DOHH2 (cell line): ENCODE results near the gene PABPC4L.

Source experiments
- H3F3A ChIP-seq: fragments of 200-600 bp; sonication (generic), shearing (Covaris generic); 2 replicates; pipeline ENCODE4 v1.6.0; 2016; ENCODE audit warnings: antibody characterized with exemption, mild to moderate bottlenecking; ENCODE audit not compliant: control insufficient read depth, insufficient read depth
- H3K27ac ChIP-seq: fragments of 200-600 bp; sonication (generic); 2 replicates; pipeline ENCODE4 v1.5.1; 2014; ENCODE audit warnings: low read depth, mild to moderate bottlenecking, low read length, moderate library complexity
- H3K27me3 ChIP-seq: fragments of 200-600 bp; sonication (generic); 2 replicates; pipeline ENCODE4 v1.6.1; 2014; ENCODE audit warnings: mild to moderate bottlenecking, low read length, mixed read lengths; ENCODE audit not compliant: control insufficient read depth
- H3K36me3 ChIP-seq: fragments of 200-600 bp; sonication (generic); 2 replicates; pipeline ENCODE4 v1.6.1; 2014; ENCODE audit warnings: mild to moderate bottlenecking, low read length, moderate library complexity, mixed read lengths; ENCODE audit not compliant: control insufficient read depth
- H3K4me1 ChIP-seq: fragments of 200-600 bp; sonication (generic); 2 replicates; pipeline ENCODE4 v1.6.1; 2014; ENCODE audit warnings: mild to moderate bottlenecking, low read length, mixed read lengths; ENCODE audit not compliant: control insufficient read depth
- H3K4me2 ChIP-seq: fragments of 200-600 bp; sonication (generic); 2 replicates; pipeline ENCODE4 v1.6.0; 2014; ENCODE audit warnings: mild to moderate bottlenecking, low read length, moderate library complexity
- H3K4me3 ChIP-seq: fragments of 200-600 bp; sonication (generic); 2 replicates; pipeline ENCODE4 v1.5.1; 2014; ENCODE audit warnings: mild to moderate bottlenecking, low read length, mixed read lengths
- H3K79me2 ChIP-seq: fragments of 200-600 bp; sonication (generic); 2 replicates; pipeline ENCODE4 v1.6.1; 2014; ENCODE audit warnings: mild to moderate bottlenecking, low read length, mixed read lengths; ENCODE audit not compliant: control insufficient read depth
- H3K9me2 ChIP-seq: fragments of 200-600 bp; sonication (generic); replicated peaks from 2 replicates; pipeline ENCODE4 v1.6.1; 2014; ENCODE audit warnings: mild to moderate bottlenecking, low read length, mixed read lengths; ENCODE audit not compliant: control insufficient read depth
- H3K9me3 ChIP-seq: fragments of 200-600 bp; sonication (generic); 2 replicates; pipeline ENCODE4 v1.6.1; 2014; ENCODE audit warnings: antibody characterized with exemption, low read length, mixed read lengths; ENCODE audit not compliant: control insufficient read depth, insufficient read depth
- H4K20me1 ChIP-seq: fragments of 200-600 bp; sonication (generic); 2 replicates; pipeline ENCODE4 v1.6.0; 2014; ENCODE audit warnings: low read depth, mild to moderate bottlenecking, antibody characterized with exemption, low read length, moderate library complexity; ENCODE audit not compliant: control insufficient read depth, insufficient read depth
- EZH2phosphoT487 ChIP-seq: fragments of 200-600 bp; sonication (generic); IDR thresholded peaks from 2 replicates; pipeline ENCODE4 v1.6.1; 2017; ENCODE audit warnings: borderline replicate concordance, mild to moderate bottlenecking, antibody characterized with exemption, low read length, moderate library complexity, mixed read lengths
- TF ChIP-seq, protein P1 (sequence below): fragments of 200-600 bp; sonication (generic); IDR thresholded peaks from one replicate; pipeline ENCODE4 v1.5.1; 2014; ENCODE audit warnings: antibody characterized with exemption, mild to moderate bottlenecking, low read depth, low read length; ENCODE audit not compliant: poor library complexity, severe bottlenecking

The PABPC4L gene

DNA sequence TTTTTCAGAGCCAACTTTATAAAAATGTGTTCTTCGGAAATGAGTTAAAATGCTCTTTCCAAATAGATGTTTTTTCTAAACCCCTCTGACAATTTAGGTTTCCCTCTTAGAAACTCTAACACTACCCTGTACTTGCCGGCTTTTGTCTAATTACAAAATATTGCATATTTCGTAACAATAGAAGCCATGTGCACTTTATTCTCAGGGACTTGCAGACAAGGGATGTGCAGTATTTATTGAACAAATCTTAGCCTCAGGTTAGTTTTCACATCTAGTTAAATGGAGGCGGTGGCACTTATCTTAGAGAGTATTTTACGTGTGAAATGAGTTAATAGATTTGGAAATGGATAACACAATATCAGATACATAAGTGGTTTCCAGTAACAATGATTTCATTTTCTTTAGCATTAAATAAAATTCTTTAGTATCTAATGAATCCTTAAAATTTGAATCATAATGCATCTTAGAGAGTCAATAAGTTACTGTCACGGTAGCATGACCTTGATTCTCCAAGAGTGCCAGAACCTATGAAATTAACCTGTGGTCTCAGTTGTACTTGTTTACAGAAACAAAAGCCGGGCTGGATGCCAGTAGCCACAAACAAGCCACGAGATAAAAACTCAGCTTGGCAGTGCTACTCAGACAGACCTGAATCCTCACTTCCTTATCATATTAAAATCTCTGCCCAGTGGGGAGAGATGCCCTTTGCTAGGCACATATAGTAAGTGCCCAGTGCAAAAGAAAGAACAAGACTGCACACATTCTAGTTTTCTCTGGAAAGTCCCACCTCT, 772 bp upstream of the PABPC4L start:
- Histone ChIP-seq H3F3A (no peaks in the 10 kb centered on the region), H3K27ac (no peak overlapping the region), H3K36me3 (no peaks in the 10 kb centered on the region), H3K4me1 (no peaks in the 10 kb centered on the region), H3K4me2 (no peak overlapping the region), H3K79me2 (no peaks in the 10 kb centered on the region), H3K9me2 (no peaks in the 10 kb centered on the region), H4K20me1 (no peaks in the 10 kb centered on the region), H3K27me3 (no peaks in the 10 kb centered on the region), H3K4me3 (no peak overlapping the region), H3K9me3 (no peaks in the 10 kb centered on the region; the same call in 1 of the 2 replicates)
- TF ChIP-seq, protein P1, sequence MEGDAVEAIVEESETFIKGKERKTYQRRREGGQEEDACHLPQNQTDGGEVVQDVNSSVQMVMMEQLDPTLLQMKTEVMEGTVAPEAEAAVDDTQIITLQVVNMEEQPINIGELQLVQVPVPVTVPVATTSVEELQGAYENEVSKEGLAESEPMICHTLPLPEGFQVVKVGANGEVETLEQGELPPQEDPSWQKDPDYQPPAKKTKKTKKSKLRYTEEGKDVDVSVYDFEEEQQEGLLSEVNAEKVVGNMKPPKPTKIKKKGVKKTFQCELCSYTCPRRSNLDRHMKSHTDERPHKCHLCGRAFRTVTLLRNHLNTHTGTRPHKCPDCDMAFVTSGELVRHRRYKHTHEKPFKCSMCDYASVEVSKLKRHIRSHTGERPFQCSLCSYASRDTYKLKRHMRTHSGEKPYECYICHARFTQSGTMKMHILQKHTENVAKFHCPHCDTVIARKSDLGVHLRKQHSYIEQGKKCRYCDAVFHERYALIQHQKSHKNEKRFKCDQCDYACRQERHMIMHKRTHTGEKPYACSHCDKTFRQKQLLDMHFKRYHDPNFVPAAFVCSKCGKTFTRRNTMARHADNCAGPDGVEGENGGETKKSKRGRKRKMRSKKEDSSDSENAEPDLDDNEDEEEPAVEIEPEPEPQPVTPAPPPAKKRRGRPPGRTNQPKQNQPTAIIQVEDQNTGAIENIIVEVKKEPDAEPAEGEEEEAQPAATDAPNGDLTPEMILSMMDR = no peak
- no peak for TF ChIP-seq EZH2phosphoT487

GRCh38 chr4:134200811-134201215, 776 bp downstream of the PABPC4L start:
- Histone ChIP-seq H3K27ac (no peak overlapping the region), H3K4me3 (no peak overlapping the region), H3K4me2 (no peak overlapping the region)

GRCh38 chr4:134189949-134190348, 11.6 kb downstream of the PABPC4L start:
- no peaks in the 10 kb centered on the region for H3K27me3 ChIP-seq
- H3K79me2 ChIP-seq = no peaks in the 10 kb centered on the region
- no peaks in the 10 kb centered on the region for H4K20me1 ChIP-seq
- H3K9me3 ChIP-seq = no peaks in the 10 kb centered on the region
- no peak for TF ChIP-seq EZH2phosphoT487
- TF ChIP-seq, protein P1 = no peak
- no peak overlapping the region for H3K4me3 ChIP-seq
- no peak overlapping the region for H3K27ac ChIP-seq
- H3K4me1 ChIP-seq = no peaks in the 10 kb centered on the region
- no peaks in the 10 kb centered on the region for H3K9me2 ChIP-seq
- H3F3A ChIP-seq = no peaks in the 10 kb centered on the region
- H3K4me2 ChIP-seq = no peak overlapping the region
- no peaks in the 10 kb centered on the region for H3K36me3 ChIP-seq

More at GRCh38 chr4:134200811-134201215, 776 bp downstream of the PABPC4L start:
- H3K36me3 ChIP-seq = no peaks in the 10 kb centered on the region
- H3K9me2 ChIP-seq = no peaks in the 10 kb centered on the region
- no peaks in the 10 kb centered on the region for H3F3A ChIP-seq
- no peaks in the 10 kb centered on the region for H4K20me1 ChIP-seq
- H3K79me2 ChIP-seq = no peaks in the 10 kb centered on the region
- H3K4me1 ChIP-seq = no peaks in the 10 kb centered on the region
- no peaks in the 10 kb centered on the region for H3K27me3 ChIP-seq
- no peaks in the 10 kb centered on the region; the same call in 1 of the 2 replicates for H3K9me3 ChIP-seq
- TF ChIP-seq, protein P1 = no peak
- TF ChIP-seq EZH2phosphoT487 = no peak
